Liver (tissue), 9 donors: ENCODE results near the gene INTS4. TPM values are rescaled to one million over a fixed set of nuclear protein-coding genes. Genes with fewer than 3 reads are reported as not detected.

Source experiments
- DNase-seq: peaks from one replicate; pipeline ENCODE4 v3.0.0-alpha.2; 2017; ENCODE audit warnings: low spot score
- H3K27ac ChIP-seq, 2 donors: one replicate each; pipeline ENCODE4 v1.7.0; 2013; ENCODE audit warnings: inconsistent platforms in 2 of 2, low read length in 2 of 2, control low read depth in 1 of 2, low read depth in 1 of 2, mild to moderate bottlenecking in 1 of 2
- H3K27me3 ChIP-seq, 4 donors: one replicate each; pipeline versions ENCODE4 v1.6.1 to v1.7.0; 2013; ENCODE audit warnings: low read length in 3 of 4, inconsistent platforms in 1 of 4, mild to moderate bottlenecking in 1 of 4, moderate library complexity in 1 of 4; ENCODE audit not compliant: control insufficient read depth in 4 of 4, insufficient read depth in 4 of 4
- H3K36me3 ChIP-seq, 4 donors: one replicate each; pipeline versions ENCODE4 v1.6.1 to v1.7.0; 2013; ENCODE audit warnings: low read length in 3 of 4, mild to moderate bottlenecking in 3 of 4, low read depth in 1 of 4, moderate library complexity in 1 of 4; ENCODE audit not compliant: control insufficient read depth in 4 of 4, insufficient read depth in 3 of 4
- H3K4me1 ChIP-seq, 4 donors: one replicate each; pipeline versions ENCODE4 v1.6.1 to v1.7.0; 2013; ENCODE audit warnings: low read length in 3 of 4, mild to moderate bottlenecking in 3 of 4, moderate library complexity in 1 of 4; ENCODE audit not compliant: control insufficient read depth in 4 of 4, insufficient read depth in 4 of 4
- H3K4me3 ChIP-seq, 3 donors: one replicate each; pipeline versions ENCODE4 v1.6.1 to v1.7.0; 2013; ENCODE audit warnings: low read length in 3 of 3, control low read depth in 1 of 3, low read depth in 1 of 3, mild to moderate bottlenecking in 1 of 3
- H3K9ac ChIP-seq, 2 donors: one replicate each; pipeline ENCODE4 v1.7.0; 2013; ENCODE audit warnings: low read length in 2 of 2, mild to moderate bottlenecking in 2 of 2, moderate library complexity in 2 of 2, control low read depth in 1 of 2, low read depth in 1 of 2
- H3K9me3 ChIP-seq, 4 donors: one replicate each; pipeline versions ENCODE4 v1.6.1 to v1.7.0; 2013; ENCODE audit warnings: low read length in 3 of 4; ENCODE audit not compliant: control insufficient read depth in 4 of 4
- CTCF ChIP-seq: fragments of 150-350 bp; IDR thresholded peaks from 2 replicates; pipeline ENCODE4 v1.5.1; 2017; ENCODE audit warnings: improper control_type of control experiment, low read depth, low read length; ENCODE audit not compliant: missing input control
- FOXA2 ChIP-seq: IDR thresholded peaks from 2 replicates; pipeline ENCODE4 v1.6.1; 2016; ENCODE audit warnings: antibody characterized with exemption
- GABPA ChIP-seq, 2 donors: IDR thresholded peaks in 1 of 2; conservative IDR thresholded peaks in 1 of 2; 2 replicates each; pipeline ENCODE4 v1.6.1; 2016; ENCODE audit warnings: antibody characterized with exemption in 2 of 2, mild to moderate bottlenecking in 1 of 2, moderate library complexity in 1 of 2
- HNF4A ChIP-seq, 2 donors: conservative IDR thresholded peaks; 2 replicates each; pipeline ENCODE4 v1.6.1; 2016; ENCODE audit warnings: antibody characterized with exemption in 2 of 2, mild to moderate bottlenecking in 2 of 2
- HNF4G ChIP-seq: IDR thresholded peaks from 2 replicates; pipeline ENCODE4 v1.6.1; 2016; ENCODE audit warnings: antibody characterized with exemption
- JUND ChIP-seq, 2 donors: IDR thresholded peaks; 2 replicates each; pipeline ENCODE4 v1.6.1; 2016; ENCODE audit warnings: antibody characterized with exemption in 2 of 2
- MAX ChIP-seq: IDR thresholded peaks from 2 replicates; pipeline ENCODE4 v1.6.1; 2016; ENCODE audit warnings: antibody characterized with exemption
- NR2F2 ChIP-seq: IDR thresholded peaks from 2 replicates; pipeline ENCODE4 v1.6.1; 2016; ENCODE audit warnings: antibody characterized with exemption
- RAD21 ChIP-seq, 2 donors: IDR thresholded peaks; 2 replicates each; pipeline ENCODE4 v1.6.1; 2016; ENCODE audit warnings: antibody characterized with exemption in 2 of 2, mild to moderate bottlenecking in 2 of 2
- RXRA ChIP-seq, 2 donors: IDR thresholded peaks; 2 replicates each; pipeline ENCODE4 v1.6.1; 2017 to 2018; ENCODE audit warnings: antibody characterized with exemption in 2 of 2, mild to moderate bottlenecking in 1 of 2
- SP1 ChIP-seq: IDR thresholded peaks from 2 replicates; pipeline ENCODE4 v1.6.1; 2018; ENCODE audit warnings: antibody characterized with exemption, mild to moderate bottlenecking
- TAF1 ChIP-seq: conservative IDR thresholded peaks from 2 replicates; pipeline ENCODE4 v1.6.1; 2016; ENCODE audit warnings: antibody characterized with exemption, mild to moderate bottlenecking
- ZBTB33 ChIP-seq: IDR thresholded peaks from 2 replicates; pipeline ENCODE4 v1.6.1; 2016; ENCODE audit warnings: antibody characterized with exemption
- WGBS: extraction: QIAGEN DNeasy Blood & Tissue Kit; methylation state at CpG from one replicate; pipeline ENCODE4 v1.1.7; 2013; 5-methylcytosine and 5-hydroxymethylcytosine counted together
- polyA plus RNA-seq, 2 donors: library from polyadenylated mRNA; stranded (reverse) in 1 of 2; unstranded in 1 of 2; fragments of 200-250 nt in 1 of 2; fragments of >200 nt in 1 of 2; fragmentation: Nextera tagmentation in 1 of 2; extraction: Ambion mirVana in 1 of 2; gene quantifications; one replicate each; pipeline versions ENCODE4 v1.2.1 to v1.2.3, GENCODE V29; 2013 to 2015
- total RNA-seq, 2 donors: library from RNA; depleted of rRNA; stranded (reverse); fragments of >200 nt; gene quantifications; one replicate each; pipeline ENCODE4 v1.2.3, GENCODE V29; 2014
- TF ChIP-seq, protein P1 (sequence below): IDR thresholded peaks from 2 replicates; pipeline ENCODE4 v1.6.1; 2016; ENCODE audit warnings: antibody characterized with exemption
- TF ChIP-seq, protein P2 (sequence below): IDR thresholded peaks from 2 replicates; pipeline ENCODE4 v1.6.1; 2016; ENCODE audit warnings: antibody characterized with exemption, mild to moderate bottlenecking
- donor health status: healthy.
- donor health status: healthy.
- donor health status: healthy.
- donor health status: healthy.
- donor health status: healthy.

Gene INTS4
- total and polyA plus RNA-seq, 4 donors, result 7.9 to 19.1 (median 15.0) TPM

DNA sequence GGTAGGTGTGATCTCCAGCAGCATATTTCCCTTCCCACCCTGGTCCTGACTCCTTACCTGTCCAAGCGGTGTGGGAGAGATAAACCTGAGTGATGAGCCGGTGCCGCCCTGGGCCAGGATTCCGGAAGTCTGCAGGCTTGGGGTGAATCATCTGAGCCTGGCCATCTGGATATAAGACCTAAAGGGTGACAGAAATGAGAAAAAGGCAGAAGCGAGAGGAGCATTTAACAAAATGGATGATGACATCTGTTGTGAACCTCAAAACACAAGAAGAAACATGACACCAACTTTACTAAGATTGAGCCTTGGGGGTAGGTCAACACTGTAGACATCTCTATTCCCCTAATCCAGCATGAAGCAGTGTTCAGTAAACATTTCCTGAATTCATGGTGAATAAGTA, 110.7 kb downstream of the INTS4 start:
- no peak overlapping the region for H3K4me3 ChIP-seq
- no peak for TF ChIP-seq FOXA2
- TF ChIP-seq NR2F2, result no peak
- no peak for TF ChIP-seq SP1
- no peak for DNase-seq
- 98% methylated on average over 5 of the region's 5 CpGs for WGBS
- peaks cover 2 to 32% (median 26%) of the 10 kb centered on the region in 4 donors for H3K36me3 ChIP-seq
- H3K9ac ChIP-seq, result no peak overlapping the region
- no peaks in the 10 kb centered on the region for H3K27me3 ChIP-seq
- no peaks in the 10 kb centered on the region for H3K4me1 ChIP-seq
- H3K9me3 ChIP-seq, result no peaks in the 10 kb centered on the region
- H3K27ac ChIP-seq, result no peak overlapping the region

DNA sequence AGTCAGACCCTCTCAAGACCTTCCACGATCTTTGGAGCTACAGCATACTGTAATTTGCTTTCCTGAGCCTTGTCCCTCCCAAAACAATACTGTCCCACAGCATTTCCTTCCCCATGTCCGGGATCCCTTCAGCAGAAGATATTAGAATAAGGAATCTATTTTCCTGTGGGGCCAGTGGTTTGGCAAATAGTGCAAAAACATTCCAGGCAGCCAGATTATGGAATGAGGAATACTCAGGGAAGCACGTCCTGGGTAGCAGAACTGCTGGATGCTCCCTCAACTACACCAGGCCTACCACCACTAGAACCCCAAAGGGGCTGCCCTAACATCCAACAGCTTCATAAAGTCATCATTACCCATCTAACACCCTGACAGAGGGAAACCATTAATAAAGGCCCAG, 112.1 kb downstream of the INTS4 start:
- Histone ChIP-seq H3K27ac (no peak overlapping the region), H3K9me3 (no peaks in the 10 kb centered on the region), H3K4me3 (no peak overlapping the region), H3K27me3 (no peaks in the 10 kb centered on the region), H3K9ac (no peak overlapping the region), H3K36me3 (peaks cover 2 to 41% (median 30%) of the 10 kb centered on the region in 4 donors), H3K4me1 (no peaks in the 10 kb centered on the region)
- TF ChIP-seq, protein P1, sequence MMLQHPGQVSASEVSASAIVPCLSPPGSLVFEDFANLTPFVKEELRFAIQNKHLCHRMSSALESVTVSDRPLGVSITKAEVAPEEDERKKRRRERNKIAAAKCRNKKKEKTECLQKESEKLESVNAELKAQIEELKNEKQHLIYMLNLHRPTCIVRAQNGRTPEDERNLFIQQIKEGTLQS, result no peak
- TF ChIP-seq RAD21 (IDR thresholded peaks at IDR 0.05), result no peak
- TF ChIP-seq HNF4A (conservative IDR thresholded peaks at IDR 0.05), result no peak
- TF ChIP-seq CTCF, result no peak
- no peak for TF ChIP-seq HNF4G
- TF ChIP-seq TAF1, result no peak
- no peak for TF ChIP-seq RXRA (IDR thresholded peaks at IDR 0.05)
- no peak for TF ChIP-seq FOXA2
- TF ChIP-seq ZBTB33, result no peak
- TF ChIP-seq, protein P2, sequence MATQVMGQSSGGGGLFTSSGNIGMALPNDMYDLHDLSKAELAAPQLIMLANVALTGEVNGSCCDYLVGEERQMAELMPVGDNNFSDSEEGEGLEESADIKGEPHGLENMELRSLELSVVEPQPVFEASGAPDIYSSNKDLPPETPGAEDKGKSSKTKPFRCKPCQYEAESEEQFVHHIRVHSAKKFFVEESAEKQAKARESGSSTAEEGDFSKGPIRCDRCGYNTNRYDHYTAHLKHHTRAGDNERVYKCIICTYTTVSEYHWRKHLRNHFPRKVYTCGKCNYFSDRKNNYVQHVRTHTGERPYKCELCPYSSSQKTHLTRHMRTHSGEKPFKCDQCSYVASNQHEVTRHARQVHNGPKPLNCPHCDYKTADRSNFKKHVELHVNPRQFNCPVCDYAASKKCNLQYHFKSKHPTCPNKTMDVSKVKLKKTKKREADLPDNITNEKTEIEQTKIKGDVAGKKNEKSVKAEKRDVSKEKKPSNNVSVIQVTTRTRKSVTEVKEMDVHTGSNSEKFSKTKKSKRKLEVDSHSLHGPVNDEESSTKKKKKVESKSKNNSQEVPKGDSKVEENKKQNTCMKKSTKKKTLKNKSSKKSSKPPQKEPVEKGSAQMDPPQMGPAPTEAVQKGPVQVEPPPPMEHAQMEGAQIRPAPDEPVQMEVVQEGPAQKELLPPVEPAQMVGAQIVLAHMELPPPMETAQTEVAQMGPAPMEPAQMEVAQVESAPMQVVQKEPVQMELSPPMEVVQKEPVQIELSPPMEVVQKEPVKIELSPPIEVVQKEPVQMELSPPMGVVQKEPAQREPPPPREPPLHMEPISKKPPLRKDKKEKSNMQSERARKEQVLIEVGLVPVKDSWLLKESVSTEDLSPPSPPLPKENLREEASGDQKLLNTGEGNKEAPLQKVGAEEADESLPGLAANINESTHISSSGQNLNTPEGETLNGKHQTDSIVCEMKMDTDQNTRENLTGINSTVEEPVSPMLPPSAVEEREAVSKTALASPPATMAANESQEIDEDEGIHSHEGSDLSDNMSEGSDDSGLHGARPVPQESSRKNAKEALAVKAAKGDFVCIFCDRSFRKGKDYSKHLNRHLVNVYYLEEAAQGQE, result no peak
- TF ChIP-seq JUND (IDR thresholded peaks at IDR 0.05), result no peak
- TF ChIP-seq GABPA (IDR thresholded peaks at IDR 0.05 in 1 of 2, conservative IDR thresholded peaks at IDR 0.05 in 1 of 2), result no peak
- TF ChIP-seq SP1, result no peak
- no peak for TF ChIP-seq MAX
- no peak for DNase-seq
- WGBS, result 91% methylated on average over 3 of the region's 3 CpGs
